EH (cell line): ENCODE measurements around the gene C1orf50.
"Not testable (repeated sequence)": the region's sequence is repeated elsewhere in the genome, so short reads cannot be mapped to it uniquely, and the experiment has no call there.

Experiments
- DNase-seq: peaks from one replicate; pipeline ENCODE4 v3.0.0-alpha.2; 2015; ENCODE audit warnings: low read depth

Gene C1orf50

GRCh38 chr1:42739753-42740700 lies 27.0 kb upstream of the C1orf50 start, which contains the start of gene CLDN19:
Gene CLDN19 (minus strand): TSS chr1:42740236. CDS start chr1:42740063, 173 bp downstream.
- no peak for DNase-seq

- no peak for DNase-seq
Measured at GRCh38 chr1:42740851-42741580, 26.0 kb upstream of the C1orf50 start.

GRCh38 chr1:42741706-42742105 lies 25.3 kb upstream of the C1orf50 start:
- no peak for DNase-seq

- DNase-seq: no peak
Measured at GRCh38 chr1:42742141-42742540, 24.9 kb upstream of the C1orf50 start.

- no peak for DNase-seq
Measured at GRCh38 chr1:42742617-42743316, 24.3 kb upstream of the C1orf50 start.

- DNase-seq: peak; percentile 75
Measured at GRCh38 chr1:42743317-42744147, 23.5 kb upstream of the C1orf50 start.

- DNase-seq: no peak
Measured at GRCh38 chr1:42744148-42744413, 23.0 kb upstream of the C1orf50 start.

- DNase-seq: no peak
Measured at GRCh38 chr1:42745851-42746250, 21.2 kb upstream of the C1orf50 start.

- DNase-seq: no peak
Measured at GRCh38 chr1:42746436-42747105, 20.5 kb upstream of the C1orf50 start.

GRCh38 chr1:42747125-42747524 lies 19.9 kb upstream of the C1orf50 start:
- DNase-seq: peak; percentile 28

GRCh38 chr1:42748021-42748420 lies 19.0 kb upstream of the C1orf50 start:
- no peak for DNase-seq

- DNase-seq: no peak
Measured at GRCh38 chr1:42748461-42749410, 18.3 kb upstream of the C1orf50 start.

- DNase-seq: no peak
Measured at GRCh38 chr1:42750041-42750440, 17.0 kb upstream of the C1orf50 start.

GRCh38 chr1:42751511-42752070 lies 15.5 kb upstream of the C1orf50 start:
- DNase-seq: not testable (repeated sequence)

GRCh38 chr1:42752284-42752683 lies 14.8 kb upstream of the C1orf50 start:
- DNase-seq: no peak

- peak; percentile 79 for DNase-seq
Measured at GRCh38 chr1:42753070-42753469, 14.0 kb upstream of the C1orf50 start.

GRCh38 chr1:42756956-42757891 lies 9.8 kb upstream of the C1orf50 start:
- peak; percentile 75 for DNase-seq

- DNase-seq: no peak
Measured at GRCh38 chr1:42757892-42758275, 9.2 kb upstream of the C1orf50 start.

GRCh38 chr1:42758641-42759040 lies 8.4 kb upstream of the C1orf50 start:
- no peak for DNase-seq
